OCI-LY3 (cell line): ENCODE results near the gene ARMC10.

ENCODE experiments used
- CTCF ChIP-seq: fragments of 200-600, 300-600 bp; sonication (generic); IDR thresholded peaks from 2 replicates; pipeline ENCODE4 v1.5.1; 2014; ENCODE audit warnings: antibody characterized with exemption, low read length, low read depth
- EZH2phosphoT487 ChIP-seq: fragments of 200-600 bp; shearing (Covaris generic); IDR thresholded peaks from 2 replicates; pipeline ENCODE4 v1.6.1; 2018; ENCODE audit warnings: antibody characterized with exemption, mixed run types, low read depth

GRCh38 chr7:103129702-103130549, 55.0 kb downstream of the ARMC10 start:
- no peak for TF ChIP-seq CTCF
- no peak for TF ChIP-seq EZH2phosphoT487
